ENCODE measurements around the gene TSPAN9.

- TF ChIP-seq POLR2A (IDR thresholded peaks at IDR 0.05; ENCODE audit: extremely low read depth, insufficient read length) = no peak
- no peak for TF ChIP-seq CTCF (IDR thresholded peaks at IDR 0.05; ENCODE audit: low read depth, low read length)
- no peak for TF ChIP-seq MAX (IDR thresholded peaks at IDR 0.05; ENCODE audit: low read depth, low read length)
- no peak for TF ChIP-seq MYC (IDR thresholded peaks at IDR 0.05; ENCODE audit: low read depth, low read length)
These were observed 40.0 kb downstream of the TSPAN9 start for GRCh38 chr12:3117144-3117581.

All from NB4 (cell line).